Measurements from ENCODE around the gene CACNA1H. TPM values are rescaled to one million over a fixed set of nuclear protein-coding genes. Genes with fewer than 3 reads are reported as not detected.

Gene CACNA1H
- polyA plus RNA-seq, 1 experiment, result 1.5 TPM

DNA sequence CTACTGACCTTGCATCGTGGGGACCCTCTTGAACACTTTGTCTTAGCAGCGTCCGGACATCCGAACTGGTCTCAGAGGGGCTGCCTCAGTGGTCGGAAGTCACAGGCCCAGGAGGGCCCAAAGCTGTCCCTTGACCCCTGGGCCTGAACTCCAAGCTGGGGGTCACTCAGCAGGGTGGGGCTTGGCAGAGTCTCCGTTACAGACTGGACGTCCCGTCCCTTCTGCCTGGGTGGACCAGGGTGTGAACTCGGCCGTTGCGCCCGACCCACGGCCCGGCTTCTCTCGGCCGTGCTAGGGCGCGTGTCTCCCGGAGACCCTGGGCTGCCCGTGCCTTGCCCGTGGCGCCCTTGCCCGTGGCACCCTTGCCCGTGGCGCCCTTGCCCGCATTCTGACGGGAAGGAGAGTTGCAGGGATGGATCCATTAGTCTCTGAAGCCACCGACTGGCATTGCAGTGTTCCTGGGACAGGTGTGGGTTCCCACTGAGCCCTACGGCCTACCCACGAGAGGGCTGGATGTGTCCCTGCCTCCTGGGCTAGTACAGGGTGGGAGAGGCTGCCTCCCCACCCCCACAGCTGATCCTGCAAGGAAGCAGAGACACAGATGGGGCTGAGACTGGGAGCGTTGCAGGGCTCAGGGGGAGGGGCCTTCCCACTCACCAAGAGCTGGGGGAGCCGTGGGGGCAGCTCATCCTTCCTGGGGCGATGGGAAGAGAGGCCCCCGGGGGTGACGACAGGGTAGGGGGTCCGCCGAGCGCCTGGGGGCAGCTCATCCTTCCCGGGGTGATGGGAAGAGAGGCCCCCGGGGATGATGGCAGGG lies 4.9 kb downstream of the CACNA1H start:
- ChIA-PET CTCF (interaction anchor here (0.6 kb wide), 1 partner anchor 51 kb away, joined by 3 read pairs; no protein-coding TSS in a partner anchor), POLR2A (no interaction called here)
- Histone ChIP-seq H3K4me3 (ENCODE audit: low read depth, low read length) (no peak overlapping the region), H3K9me3 (ENCODE audit: control insufficient read depth, insufficient read depth, low read length) (no peaks in the 10 kb centered on the region; the same call in 1 of the 2 replicates), H3K27me3 (ENCODE audit: control insufficient read depth, insufficient read depth, low read length) (peaks cover 46% of the 10 kb centered on the region), H3K27ac (ENCODE audit: low read depth, low read length) (no peak overlapping the region)
- DNase-seq (ENCODE audit: low read depth, low spot score), result no peak
- TF ChIP-seq, protein P1, sequence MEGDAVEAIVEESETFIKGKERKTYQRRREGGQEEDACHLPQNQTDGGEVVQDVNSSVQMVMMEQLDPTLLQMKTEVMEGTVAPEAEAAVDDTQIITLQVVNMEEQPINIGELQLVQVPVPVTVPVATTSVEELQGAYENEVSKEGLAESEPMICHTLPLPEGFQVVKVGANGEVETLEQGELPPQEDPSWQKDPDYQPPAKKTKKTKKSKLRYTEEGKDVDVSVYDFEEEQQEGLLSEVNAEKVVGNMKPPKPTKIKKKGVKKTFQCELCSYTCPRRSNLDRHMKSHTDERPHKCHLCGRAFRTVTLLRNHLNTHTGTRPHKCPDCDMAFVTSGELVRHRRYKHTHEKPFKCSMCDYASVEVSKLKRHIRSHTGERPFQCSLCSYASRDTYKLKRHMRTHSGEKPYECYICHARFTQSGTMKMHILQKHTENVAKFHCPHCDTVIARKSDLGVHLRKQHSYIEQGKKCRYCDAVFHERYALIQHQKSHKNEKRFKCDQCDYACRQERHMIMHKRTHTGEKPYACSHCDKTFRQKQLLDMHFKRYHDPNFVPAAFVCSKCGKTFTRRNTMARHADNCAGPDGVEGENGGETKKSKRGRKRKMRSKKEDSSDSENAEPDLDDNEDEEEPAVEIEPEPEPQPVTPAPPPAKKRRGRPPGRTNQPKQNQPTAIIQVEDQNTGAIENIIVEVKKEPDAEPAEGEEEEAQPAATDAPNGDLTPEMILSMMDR (IDR thresholded peaks at IDR 0.05; ENCODE audit: low read depth, low read length), result no peak

DNA sequence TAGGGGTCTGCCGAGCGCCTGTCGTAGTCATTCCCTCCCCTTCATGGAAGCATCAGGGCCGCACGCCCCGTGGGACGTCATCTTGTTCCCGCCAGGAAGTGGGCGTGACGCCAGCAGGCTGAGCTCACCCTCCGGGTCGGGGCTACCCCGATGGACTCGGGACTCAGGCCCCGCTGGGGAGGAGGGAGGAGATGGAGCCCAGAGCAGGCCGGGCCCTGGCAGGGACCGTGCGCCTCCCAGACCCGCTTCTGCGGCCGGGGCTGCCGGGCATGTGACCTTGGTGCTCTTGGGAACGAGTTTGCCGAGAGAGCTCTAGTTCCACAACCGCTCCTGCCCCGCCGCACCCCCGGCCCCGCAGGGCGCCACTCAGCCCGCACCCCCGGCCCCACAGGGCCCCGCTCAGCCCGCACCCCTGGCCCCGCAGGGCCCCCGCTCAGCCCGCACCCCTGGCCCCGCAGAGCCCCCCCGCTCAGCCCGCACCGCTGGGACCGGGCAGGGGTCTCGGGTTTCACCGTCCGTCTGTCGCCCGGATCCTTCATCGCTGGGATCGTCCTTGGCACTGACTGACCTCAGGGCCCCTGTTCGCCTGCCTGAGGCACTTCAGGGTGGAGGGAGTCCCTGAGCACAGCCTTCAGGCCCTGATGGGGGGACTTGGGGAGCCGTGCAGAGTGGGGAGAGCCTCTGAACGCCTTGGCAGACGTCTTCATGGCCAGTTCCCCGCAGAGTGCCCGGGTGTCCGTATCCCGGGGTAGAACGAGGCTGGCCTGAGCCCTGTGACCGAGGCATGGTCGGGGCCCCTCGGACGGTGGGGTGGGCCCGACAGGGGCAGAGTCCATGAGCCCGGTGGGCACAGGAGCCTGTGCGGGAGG lies 5.8 kb downstream of the CACNA1H start:
- POLR2A ChIA-PET, result interaction anchor here (0.5 kb wide), 1 partner anchor 23 kb away, joined by 5 read pairs; no protein-coding TSS in a partner anchor
- H3K27me3 ChIP-seq (ENCODE audit: control insufficient read depth, insufficient read depth, low read length), result peaks cover 46% of the 10 kb centered on the region
- CTCF ChIA-PET, result interaction anchor here (0.6 kb wide), 1 partner anchor 52 kb away, joined by 3 read pairs; no protein-coding TSS in a partner anchor

DNA sequence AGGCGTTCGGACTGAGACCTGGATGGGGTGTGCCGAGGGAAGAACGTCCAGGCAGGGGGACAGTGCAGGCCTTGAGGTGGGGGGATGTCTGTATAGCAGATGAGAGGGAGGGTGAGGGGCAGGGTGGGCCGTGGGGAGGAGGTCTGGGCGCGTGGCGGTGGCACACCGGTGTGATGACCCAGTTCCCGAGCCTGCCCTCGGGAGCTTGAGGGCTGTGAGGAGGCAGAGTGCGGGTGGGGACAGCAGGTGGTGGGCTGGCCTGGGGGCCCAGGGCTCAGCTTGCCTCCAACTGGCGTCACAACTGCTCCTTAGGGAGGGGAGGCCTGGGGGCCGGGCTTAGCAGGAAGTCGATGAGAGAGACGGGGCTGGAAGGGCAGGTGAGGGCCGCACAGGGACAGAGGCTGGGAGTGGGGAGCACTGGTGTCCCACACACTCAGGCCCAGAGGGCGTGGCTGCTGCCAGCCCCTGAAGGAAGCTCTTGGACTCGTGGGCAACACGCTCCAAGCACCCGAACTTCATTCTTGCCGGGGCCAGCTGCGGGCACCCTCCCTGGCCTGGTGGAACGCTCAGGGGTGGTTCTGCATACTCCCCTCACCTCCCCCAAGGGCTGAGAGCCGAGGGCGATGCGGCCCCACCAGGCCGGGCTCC lies 6.5 kb downstream of the CACNA1H start:
- TF ChIP-seq, protein P1 (IDR thresholded peaks at IDR 0.05; ENCODE audit: low read depth, low read length), result no peak
- CTCF ChIA-PET, result no interaction called here

More for the DNA sequence above, 5.8 kb downstream of the CACNA1H start:
- Histone ChIP-seq H3K27ac (ENCODE audit: low read depth, low read length) (no peak overlapping the region), H3K4me3 (ENCODE audit: low read depth, low read length) (no peak overlapping the region), H3K9me3 (ENCODE audit: control insufficient read depth, insufficient read depth, low read length) (no peaks in the 10 kb centered on the region; the same call in 1 of the 2 replicates)
- TF ChIP-seq, protein P1 (IDR thresholded peaks at IDR 0.05; ENCODE audit: low read depth, low read length), result no peak
- DNase-seq (ENCODE audit: low read depth, low spot score), result no peak

DNA sequence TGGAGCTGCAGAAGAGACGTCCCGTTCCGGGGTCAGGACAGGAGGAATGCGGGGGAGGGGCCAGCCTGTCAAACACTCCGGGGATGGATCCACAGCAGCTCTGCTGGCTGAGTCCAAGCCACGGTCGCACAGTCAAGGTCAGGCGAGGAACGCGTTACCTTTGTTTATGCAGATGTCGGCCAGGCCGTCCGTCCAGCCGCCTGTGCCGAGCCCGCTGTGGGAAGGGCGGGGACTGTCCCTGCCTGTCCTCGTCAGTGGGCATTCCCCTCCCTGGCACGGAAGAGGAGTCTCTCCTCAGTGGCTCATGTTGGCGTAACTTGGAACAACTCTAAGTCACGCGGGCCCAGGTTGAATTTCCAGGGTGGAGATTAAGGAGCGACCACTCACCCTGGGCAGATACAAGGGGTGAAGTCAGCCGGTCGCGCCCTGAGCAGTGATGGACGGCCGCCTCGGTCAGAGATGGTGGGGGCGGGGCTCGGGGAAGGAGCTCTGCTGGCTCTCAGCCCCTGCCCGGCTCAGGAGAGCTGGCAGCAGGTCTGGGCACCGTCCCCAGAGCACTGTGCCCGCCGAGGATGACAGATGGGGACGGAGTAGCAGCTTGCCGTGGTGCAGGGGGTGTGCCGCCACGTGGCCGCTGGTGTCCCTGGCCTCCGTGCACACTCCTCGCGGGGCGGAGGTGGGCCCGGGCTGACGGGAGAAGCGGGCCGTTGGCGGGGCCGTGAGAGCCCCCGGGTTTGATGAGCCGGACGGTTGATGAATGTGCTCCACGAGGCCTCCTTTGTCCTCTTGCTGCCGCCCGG lies 7.3 kb downstream of the CACNA1H start:
- DNase-seq (ENCODE audit: low read depth, low spot score), result no peak
- Histone ChIP-seq H3K9me3 (ENCODE audit: control insufficient read depth, insufficient read depth, low read length) (no peaks in the 10 kb centered on the region; the same call in 1 of the 2 replicates), H3K4me3 (ENCODE audit: low read depth, low read length) (no peak overlapping the region), H3K27me3 (ENCODE audit: control insufficient read depth, insufficient read depth, low read length) (peaks cover 36% of the 10 kb centered on the region), H3K27ac (ENCODE audit: low read depth, low read length) (no peak overlapping the region)
- POLR2A ChIA-PET, result interaction anchor here (0.6 kb wide), 1 partner anchor 19 kb away, joined by 7 read pairs; no protein-coding TSS in a partner anchor
- CTCF ChIA-PET, result no interaction called here
- TF ChIP-seq, protein P1 (IDR thresholded peaks at IDR 0.05; ENCODE audit: low read depth, low read length), result no peak

More for the DNA sequence above, 6.5 kb downstream of the CACNA1H start:
- Histone ChIP-seq H3K9me3 (ENCODE audit: control insufficient read depth, insufficient read depth, low read length) (no peaks in the 10 kb centered on the region; the same call in 1 of the 2 replicates), H3K27ac (ENCODE audit: low read depth, low read length) (no peak overlapping the region), H3K4me3 (ENCODE audit: low read depth, low read length) (no peak overlapping the region), H3K27me3 (ENCODE audit: control insufficient read depth, insufficient read depth, low read length) (peaks cover 41% of the 10 kb centered on the region)
- POLR2A ChIA-PET, result no interaction called here
- no peak for DNase-seq (ENCODE audit: low read depth, low spot score)

All from AG04450 (cell line).